Adrenal gland (tissue), 5 donors: ENCODE results near the gene COL2A1.

Experiments used
- CTCF ChIP-seq, 6 experiments: fragments of 450-650 bp in 4 of 6; fragments of 200-600 bp in 2 of 6; sonication (generic) in 1 of 6; IDR thresholded peaks; 1 replicate in 5 of 6; 2 replicates in 1 of 6; pipeline versions ENCODE4 v1.5.1 to v1.8.0; 2016 to 2021; ENCODE audit warnings: antibody characterized with exemption in 6 of 6, mild to moderate bottlenecking in 2 of 6, moderate library complexity in 1 of 6
- POLR2A ChIP-seq, 2 donors: fragments of 450-650 bp; IDR thresholded peaks; one replicate each; pipeline ENCODE4 v1.6.1; 2017; ENCODE audit warnings: antibody characterized with exemption in 2 of 2, mild to moderate bottlenecking in 2 of 2, moderate library complexity in 1 of 2
- donor health status: DM: no; HTN: no; CAD: no.

GRCh38 chr12:47946413-47947323 is 57.6 kb downstream of the COL2A1 start:
- TF ChIP-seq CTCF (IDR thresholded peaks at IDR 0.05) (no peak), POLR2A (IDR thresholded peaks at IDR 0.05) (no peak)
